Activated CD8-positive, alpha-beta memory T cell treated with anti-CD3 and anti-CD28 coated beads for 1 hour (primary cell): Measurements from ENCODE around the gene CHD5.

Experiments
- DNase-seq, 2 donors: peaks; one replicate each; pipeline ENCODE4 v3.0.0-alpha.2; 2020; ENCODE audit warnings: low read depth in 1 of 2; ENCODE audit errors: extremely low read depth in 1 of 2

The CHD5 gene

DNA sequence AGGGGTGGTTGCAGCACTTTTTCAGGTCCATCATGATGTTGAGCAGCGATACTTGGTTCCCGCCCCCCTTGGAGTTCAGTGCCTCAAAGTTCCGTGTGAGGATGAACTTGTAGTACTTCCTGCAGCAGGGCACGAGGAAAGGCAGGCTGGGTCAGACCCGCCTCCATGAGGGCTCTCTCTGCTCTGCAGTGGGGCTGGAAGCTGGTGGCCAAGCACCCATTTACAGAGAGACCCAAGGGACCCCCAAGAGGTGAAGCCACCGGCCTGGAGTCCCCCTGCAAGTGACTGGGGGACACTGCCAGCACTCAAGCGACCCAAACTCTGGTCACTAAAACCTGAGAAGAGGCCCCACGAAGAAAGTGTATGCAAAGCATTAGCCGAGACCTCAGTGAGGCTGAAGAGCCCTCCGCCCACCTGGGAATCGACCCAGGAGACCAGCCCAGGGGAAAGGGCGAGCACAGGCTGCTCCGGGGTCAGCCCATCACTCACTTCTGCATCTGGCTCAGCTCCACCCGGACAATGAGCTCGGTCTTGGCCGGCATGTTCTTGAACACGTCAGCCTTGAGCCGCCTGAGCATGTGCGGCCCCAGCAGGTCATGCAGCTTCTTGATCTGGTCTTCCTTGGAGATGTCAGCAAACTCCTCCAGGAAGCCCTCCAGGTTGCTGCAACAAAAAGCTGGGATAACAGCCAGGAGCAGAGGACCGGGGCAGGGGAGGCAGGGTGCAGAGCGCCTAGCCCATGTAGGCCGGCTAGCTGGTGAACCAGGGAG is 45.2 kb downstream of the CHD5 start:
- no peak for DNase-seq

DNA sequence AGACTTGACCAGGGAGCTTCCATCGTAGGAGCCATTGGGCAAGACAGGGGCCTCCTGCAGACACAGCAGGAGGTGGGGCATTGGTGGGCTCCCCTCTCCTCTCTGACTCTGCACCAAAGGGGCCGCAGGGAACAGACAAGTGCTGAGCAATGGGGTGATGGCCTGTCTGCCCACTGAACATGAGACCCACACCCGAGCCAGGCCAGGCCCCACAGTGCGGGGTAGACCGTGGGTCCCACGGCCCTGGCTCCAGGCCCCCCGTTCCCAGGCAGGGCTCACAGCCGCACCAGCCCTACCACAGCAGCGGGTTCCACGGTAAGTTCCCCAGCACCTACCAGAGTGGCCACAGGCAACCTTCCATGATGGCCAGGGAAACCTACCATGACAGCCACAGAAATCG is 45.9 kb downstream of the CHD5 start:
- no peak for DNase-seq

DNA sequence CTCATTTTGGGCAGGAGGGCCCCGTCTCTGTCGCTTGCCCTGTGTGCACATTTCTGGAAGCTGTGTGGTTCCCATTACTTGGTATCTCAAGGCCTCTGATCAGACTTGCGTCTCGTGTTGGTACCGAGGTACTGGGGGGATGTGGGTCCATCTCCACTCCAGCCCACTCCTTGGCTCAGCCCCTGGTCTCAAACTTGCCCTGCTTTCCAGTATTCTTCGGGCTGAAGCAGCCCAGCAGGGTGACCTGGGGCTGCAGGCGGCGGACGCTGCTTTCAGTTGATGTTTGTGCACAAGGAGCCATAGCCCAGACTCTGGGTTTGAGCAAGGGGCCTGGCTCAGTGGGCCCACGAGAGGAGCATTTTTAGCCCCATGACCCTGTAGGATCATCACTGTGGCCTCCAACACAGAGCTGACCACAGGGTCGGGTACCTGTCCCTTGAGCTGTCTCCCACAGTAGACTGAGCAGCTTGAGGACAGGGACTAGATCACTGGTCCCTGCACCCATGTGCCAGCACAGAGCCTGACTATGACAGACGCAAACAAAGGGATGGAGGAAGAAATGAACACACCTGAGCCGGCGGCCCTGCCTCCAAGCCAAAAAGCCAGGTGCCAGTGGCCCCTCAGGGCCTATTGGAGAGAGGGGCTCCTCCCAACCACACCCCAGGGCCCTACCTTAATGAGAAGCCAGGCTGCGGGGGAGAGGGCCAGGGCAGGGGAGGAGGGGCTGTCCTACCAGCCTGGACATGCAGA is 46.8 kb downstream of the CHD5 start:
- DNase-seq = no peak

DNA sequence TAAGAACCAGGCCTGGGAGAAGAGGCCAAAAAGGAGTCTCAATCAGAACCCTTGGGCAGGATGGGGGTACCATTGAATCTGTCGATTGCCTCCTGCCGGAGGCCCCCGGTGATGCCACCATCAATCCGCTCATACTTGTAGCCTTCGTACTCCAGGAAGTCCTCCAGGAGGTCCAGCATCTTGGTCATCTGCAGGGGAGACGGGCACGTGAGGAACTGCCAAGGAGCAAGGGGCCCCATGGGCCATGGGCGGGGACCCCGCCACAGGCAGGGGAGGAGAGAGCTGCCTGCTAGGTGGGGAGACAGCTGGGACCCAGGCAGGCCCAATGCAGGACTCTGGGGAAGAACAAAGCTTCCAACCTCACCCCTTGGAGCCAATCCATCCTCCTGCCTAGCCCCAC is 48.6 kb downstream of the CHD5 start:
- DNase-seq = no peak

DNA sequence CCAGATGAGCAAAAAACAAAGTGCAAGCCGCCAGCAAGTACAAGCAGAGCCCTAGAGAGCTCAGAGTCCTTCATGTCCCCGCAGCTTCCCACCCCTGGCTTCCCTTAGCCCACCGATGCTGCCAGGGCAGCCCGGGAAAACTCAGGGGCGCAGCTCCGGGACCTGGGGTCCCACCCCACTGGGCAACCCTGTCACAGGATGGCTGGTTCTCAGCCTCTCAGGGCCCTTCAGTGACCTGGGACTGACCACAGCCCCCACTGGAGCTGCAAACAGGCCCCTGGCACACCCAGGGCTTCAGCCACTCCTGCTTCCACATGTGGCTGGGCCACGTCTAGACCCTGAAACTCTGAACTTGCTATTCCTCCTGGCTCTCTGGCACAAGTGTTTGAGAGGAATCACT is 49.5 kb downstream of the CHD5 start:
- no peak for DNase-seq

DNA sequence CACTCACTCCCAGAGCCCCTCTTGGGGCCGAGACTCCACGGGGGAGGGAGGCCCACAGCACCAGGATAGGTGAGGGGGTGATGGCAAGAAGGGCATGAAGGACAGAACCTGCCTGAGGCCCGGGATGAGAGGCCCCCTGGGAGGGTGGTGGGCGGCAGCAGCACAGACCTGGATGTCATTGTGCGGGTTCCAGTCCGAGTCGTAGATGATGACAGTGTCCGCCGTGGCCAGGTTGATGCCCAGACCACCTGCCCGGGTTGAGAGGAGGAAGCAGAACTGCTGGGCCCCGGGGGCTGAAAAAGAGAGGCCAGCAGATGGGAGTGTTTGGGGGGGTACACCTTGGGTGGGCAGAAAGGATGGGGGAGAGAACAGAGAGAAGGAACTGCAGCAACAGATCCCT is 50.1 kb downstream of the CHD5 start:
- DNase-seq = no peak

DNA sequence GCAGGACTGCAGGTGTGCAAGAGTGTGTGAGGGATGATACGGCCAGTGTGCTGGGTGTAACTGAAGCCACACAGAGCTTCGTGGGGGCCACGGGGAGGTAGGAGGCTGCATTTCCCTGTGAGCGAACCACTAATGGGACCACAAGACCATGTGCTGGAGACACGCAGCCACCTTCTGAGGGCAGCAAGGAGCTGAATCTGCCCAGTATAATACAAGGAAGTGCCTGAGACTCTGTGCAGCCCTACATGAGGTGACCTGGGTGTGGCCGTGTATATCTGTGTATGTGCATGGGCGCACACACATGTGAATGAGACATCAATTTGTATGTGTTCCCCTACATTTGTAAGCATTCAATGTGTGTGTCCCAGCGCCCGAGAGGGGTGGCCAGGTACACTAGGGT is 50.8 kb downstream of the CHD5 start:
- no peak for DNase-seq

DNA sequence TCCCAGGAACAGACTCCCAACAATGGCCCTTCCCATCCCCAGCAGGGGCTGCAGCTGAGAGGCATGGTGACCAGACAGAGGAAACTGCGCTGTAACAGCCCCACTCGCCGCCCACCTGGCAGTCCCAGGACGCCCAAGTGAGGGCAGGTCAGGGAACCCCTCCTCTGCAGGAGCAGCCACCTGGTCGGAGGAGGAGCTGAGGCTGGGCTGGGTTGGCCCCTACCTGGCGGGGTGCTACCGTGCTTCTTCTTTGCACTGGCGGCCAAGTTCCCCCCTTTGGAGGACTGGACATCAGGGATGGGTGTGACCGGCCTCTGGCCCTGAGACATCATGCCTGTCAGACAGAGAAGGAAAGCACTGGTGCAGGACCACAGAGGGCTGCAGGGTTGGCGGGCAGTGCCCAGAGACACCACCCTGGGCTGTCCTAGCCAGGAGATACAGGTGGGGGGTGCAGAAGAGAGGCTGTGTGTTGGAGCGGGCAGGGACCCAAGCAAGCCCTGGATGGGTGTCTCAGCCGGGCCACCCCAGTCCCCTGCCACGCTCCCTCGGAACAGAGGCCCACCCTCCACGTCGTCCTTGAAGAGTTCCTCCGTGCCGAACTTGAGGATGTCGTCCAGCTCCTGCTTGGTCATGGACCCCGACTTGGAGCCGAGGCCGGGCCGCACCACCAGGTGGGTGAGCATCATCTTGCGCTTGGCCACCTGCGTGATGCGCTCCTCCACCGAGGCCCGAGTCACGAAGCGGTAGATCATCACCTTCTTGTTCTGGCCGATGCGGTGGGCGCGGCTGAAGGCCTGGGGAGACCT is 51.6 kb downstream of the CHD5 start:
- no peak for DNase-seq

DNA sequence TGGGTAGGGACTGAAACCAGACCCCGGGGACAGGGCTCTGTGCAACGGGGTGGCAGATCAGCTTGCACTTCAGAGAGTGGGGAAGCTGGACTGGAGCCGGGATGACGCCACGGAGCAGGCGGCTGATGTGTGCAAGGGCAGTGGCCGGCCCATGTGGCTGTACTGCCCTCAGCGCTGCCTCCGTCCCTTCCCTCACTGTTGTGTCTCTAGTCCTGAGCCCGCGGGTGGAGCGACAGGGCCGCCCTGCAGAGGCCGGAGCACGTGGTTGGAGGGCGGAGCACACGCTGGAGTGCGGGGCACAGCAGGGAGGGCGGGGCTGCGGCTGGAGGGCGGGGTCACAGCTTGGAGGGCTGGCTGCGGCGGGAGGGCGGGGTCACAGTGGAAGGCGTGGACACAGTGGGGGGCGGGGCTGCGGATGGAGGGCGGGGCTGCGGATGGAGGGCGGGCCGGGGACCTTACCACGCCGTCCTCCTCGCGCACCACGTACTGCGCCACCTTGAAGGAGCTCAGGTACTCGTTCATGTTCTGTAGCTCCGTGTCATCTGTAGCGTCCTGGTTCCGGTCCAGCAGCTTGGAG is 52.4 kb downstream of the CHD5 start:
- DNase-seq = peak; percentile 23 to 45

DNA sequence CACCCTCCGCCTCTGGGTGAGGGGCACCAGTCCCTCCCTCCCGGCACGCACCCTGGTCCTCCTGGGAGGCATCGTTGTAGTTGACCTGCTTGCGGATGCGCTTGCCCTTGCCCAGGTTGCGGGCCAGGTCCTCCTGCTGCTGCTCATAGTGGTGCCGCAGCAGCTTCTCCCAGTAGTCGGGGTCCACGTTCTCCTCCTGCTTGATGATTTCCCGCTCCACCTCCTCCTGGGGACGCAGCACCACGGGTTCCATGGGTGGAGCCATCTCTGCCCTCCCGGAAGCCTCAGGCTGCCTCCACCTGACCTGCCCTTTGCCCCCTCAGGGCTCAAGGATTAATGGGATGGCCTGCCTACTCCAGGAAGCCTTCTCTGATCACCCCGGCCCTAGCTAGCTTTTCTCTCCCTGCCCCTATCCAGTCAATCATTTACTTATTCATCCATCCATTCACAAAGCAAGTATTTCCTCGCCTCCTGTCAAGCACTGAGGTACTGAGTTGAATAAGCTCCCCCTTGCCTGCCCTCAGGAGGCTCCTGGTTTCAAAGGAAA is 53.5 kb downstream of the CHD5 start:
- DNase-seq = no peak

DNA sequence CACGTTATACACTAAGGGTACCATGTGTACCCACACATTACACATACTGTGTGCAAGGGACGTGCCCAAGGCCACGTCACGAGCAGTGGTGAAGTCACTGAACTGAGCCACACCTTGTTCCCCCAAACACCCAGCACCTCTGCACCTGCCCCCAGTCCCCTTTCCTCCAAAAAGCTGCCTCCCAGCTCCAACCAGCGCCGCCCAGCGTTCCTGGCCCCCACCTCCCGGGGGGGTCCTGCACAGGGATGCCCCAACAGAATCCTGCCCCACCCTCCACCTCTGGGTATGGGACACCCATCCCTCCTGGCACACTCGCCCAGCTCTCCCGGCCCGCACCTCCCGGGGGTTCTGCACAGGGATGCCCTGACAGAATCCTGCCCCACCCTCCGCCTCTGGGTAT is 54.1 kb downstream of the CHD5 start:
- DNase-seq = no peak

DNA sequence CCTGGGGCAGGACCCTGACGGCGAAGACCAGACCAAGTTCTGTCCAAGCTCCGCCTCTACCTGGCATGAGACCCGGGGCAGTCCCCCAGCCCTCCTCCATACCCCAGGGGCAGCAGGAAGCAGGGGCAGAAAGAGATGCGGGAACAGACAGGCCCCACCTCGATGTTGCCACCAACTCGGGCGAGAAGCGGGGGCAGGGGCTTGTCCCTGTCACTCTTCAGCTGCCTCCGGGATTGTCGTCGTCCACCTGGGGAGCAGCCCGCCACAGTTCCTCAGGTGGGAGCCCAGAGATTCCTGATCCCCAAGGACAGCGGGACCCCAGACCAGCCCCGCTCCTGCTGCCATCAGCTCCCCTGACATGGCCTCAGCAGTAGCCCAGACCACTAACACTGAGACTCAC is 54.8 kb downstream of the CHD5 start:
- no peak for DNase-seq

DNA sequence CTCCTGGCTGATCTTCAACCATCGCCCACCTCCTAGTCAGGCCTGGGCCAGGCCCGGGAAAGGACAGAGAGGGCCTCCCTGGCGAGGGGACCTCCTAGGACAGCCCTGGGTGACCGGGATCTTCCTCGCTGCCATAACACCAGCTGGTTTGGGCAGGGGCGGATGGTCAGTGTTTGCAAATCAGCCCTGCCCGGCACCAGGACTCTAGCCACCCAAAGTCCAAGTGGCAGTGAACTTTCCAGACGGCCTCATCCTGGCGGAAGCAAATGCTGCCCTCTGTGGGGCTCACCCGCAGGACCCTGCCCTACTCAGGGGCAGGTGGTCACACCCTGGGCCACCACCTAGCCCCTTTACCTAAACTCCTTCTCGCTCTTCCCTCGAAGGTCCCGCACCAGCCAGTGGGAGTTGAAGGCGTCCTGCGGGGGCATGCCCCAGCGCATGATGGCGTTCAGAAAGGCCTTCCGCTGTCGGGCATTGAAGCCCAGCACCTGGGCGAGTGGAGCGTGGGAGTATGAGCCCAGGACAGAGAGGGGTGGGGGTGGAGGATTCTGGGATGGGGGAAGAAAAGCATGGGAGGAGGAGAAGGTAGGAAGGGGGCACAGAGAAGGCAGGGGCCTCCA is 55.3 kb downstream of the CHD5 start:
- DNase-seq = no peak

DNA sequence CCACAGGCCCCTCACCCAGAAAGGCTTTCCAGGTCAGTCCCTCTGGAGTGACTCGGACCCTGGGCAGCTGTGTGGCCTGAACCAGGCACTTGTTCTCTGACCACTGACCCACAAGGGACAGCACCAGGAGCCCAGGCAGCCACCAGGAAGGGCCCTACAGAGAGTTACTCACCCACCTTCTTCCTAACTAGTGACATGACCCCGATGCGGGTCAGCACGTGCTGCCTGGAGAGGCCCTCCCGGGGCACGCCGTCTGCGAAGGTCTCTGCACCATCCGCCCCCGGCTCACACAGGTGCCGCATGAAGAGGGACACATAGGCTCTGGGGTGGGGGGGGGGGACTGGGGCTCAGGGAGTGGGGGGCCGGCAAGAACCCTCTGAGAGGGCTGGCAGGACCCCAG is 55.8 kb downstream of the CHD5 start:
- no peak for DNase-seq

DNA sequence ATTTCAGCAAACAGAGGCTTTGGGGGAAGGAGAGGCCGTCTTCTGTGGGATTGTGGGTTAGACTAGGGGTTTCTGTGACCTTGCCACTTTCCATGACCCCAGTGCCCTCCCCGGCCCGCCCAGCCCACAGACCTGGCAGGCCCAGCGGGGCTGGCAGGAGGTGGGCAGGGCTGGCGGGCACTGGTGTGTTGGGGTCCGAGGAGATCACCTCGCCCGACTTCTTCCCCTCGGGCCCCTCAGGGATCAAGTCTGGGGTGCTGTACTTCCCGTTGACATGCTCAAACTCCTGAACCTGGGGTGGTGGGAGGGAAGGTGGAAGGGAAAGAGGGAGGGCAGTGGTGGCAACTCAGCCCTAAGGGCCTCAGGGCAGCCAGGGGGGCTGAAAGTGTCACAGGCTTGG is 56.3 kb downstream of the CHD5 start:
- no peak for DNase-seq

DNA sequence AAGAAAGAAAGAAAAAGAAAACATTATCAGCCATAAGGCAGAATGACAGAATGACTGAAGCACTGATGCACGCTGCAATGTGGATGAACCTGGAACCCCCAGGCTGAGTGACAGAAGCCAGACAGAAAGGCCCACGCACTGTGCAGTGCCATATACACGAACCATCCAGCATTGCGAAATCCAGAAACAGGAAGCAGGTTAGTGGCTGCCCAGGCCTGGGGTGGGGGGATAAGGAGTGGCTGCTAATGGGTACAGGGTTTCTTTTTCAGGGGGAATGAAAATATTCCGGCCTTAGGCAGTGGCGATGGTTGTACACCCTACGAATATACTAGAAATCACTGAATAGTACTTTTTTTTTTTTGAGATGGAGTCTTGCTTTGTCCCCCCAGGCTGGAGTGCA is 57.0 kb downstream of the CHD5 start:
- no peak for DNase-seq

DNA sequence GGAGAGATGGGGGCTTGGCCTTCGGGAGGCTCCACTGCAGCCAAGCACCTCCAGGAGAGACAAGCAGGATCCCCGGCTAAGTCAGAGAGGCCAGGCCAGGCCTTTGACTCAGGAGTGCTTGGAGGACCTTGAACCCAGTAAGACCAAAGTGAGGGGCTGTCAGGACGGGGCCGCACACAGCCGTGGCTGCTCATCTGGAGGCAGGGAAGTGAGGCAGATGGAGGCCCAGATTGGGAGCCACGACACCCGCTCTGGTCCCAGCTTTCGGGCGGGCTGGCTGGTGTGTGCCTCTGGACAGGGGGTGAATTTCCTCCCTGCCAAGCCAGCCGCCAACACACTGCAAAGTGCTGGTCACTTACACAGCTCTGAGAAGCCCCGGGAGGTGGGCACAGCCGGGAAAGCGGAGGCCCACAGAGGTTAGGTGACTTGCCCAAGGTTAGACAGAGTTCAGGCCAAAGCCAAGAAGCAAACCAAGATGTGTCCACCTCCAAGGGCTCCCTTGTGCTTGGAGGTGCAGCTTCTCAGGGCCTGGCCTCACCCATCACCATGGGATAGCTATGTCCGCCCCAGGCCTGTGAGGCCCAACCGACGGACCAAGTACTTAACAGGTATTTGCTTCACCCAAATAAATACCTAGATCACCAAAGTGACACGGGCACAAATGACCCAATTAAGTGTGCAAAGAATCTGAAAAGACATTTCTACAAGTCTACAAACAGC is 58.3 kb downstream of the CHD5 start:
- DNase-seq = no peak

DNA sequence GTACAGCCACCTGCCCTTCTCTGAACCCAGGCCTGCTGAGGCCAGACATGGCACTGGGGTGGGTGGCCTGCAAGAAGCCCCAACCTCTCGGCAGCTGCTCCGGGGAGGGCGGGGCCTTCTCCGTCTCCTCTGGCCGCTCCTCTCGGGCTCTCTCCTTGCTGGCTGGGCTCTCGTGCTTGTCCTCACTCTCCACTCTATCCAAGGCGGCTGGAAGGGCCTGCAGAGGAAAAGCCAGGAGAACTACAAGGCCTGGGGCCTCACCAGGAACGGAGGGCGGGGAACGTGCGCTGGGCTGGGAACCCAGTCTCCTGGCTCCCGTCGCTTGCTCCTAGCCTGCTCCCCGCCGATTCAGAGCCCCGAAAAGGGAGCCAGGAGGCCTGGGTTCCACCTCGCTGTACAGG is 59.1 kb downstream of the CHD5 start:
- DNase-seq = no peak

DNA sequence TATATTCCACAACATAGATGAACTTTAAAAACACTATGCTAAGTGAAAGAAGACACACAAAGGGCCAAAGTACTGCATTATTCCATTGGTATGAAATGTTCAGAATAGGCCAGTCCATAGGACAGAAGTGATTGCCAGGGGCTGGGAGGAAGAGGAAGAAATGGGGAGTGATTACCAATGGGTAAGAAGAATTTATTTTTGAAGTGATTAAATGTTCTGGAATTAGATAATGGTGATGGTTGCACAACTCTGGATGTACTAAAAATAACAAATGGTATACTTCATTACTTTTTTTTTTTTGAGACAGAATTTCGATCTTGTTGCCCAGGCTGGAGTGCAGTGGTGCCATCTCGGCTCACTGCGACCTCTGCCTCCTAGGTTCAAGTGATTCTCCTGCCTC is 61.7 kb downstream of the CHD5 start:
- DNase-seq = no peak

DNA sequence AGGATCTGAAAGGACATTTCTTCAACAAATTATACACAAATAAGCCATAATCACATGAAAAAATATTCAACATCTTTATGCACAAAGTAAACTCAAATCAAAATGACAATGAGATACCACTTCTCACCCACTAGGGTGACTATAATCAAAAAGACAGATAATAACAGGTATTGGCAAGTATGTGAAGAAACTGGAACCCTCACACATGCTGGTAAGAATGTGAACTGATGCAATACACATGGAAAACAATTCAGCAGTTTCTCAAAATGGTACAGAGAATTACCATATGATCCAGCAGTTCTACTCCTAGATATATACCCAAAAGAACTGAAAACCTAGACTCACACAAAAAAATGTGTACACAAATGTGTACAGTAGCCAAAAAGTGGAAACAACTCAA is 62.5 kb downstream of the CHD5 start:
- no peak for DNase-seq
